Activated CD4-positive, alpha-beta T cell treated with anti-CD3 and anti-CD28 coated beads for 4 hours (primary cell): Measurements from ENCODE around the gene THAP4.
"Not testable (repeated sequence)": the region's sequence is repeated elsewhere in the genome, so short reads cannot be mapped to it uniquely, and the experiment has no call there.

Experiments used
- DNase-seq, 2 donors: peaks; one replicate each; pipeline ENCODE4 v3.0.0-alpha.2; 2020

THAP4 gene

DNA sequence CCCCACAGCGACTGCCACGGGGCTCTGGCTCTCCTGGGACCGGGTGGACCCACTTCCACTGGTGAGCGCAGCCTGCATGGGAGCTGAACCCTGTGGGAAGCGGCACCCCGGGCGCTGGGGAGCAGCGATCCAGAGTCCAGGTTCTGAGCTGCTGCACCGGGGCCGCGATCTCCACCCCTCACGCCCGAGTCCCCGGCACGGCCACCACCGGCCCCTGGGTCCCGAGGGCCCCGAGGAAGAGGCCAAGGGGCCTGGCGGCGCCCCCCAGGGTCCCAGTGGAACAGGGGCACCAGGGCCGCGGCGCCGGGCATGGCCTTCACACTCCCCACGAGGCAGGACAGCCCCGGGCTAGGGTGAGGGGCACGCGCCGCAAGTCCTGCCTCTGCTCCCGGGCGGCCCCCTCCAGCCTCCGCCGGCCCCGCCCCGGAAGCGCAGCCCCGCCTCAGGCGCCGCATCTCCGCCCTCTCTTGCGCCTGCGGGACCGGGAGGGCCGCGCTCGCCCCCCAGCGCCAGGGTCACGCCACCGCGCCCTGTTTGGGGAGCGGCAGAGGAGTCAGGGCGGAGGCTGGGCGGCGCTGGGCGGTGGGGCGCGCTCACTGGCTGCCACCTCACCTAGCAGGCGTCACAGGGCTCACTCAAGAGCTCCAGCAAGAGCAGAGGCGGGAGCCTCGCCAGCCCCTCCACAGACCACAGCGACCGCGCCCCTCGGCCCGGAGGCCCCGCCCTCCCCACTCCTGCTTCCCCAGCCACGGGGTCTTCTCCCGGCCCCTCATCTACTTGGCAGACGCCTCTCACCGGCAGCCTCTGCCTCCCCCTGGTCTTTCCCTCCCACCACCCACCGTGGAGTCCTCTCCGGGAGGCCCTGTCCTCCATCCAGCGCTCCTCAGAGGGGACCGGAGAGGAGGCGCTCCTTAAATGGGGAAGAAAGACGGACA lies 26.8 kb downstream of the THAP4 start:
- peak; percentile 87 to 88 for DNase-seq

GRCh38 chr2:241608881-241609280 lies 28.1 kb downstream of the THAP4 start:
- no peak for DNase-seq

DNA sequence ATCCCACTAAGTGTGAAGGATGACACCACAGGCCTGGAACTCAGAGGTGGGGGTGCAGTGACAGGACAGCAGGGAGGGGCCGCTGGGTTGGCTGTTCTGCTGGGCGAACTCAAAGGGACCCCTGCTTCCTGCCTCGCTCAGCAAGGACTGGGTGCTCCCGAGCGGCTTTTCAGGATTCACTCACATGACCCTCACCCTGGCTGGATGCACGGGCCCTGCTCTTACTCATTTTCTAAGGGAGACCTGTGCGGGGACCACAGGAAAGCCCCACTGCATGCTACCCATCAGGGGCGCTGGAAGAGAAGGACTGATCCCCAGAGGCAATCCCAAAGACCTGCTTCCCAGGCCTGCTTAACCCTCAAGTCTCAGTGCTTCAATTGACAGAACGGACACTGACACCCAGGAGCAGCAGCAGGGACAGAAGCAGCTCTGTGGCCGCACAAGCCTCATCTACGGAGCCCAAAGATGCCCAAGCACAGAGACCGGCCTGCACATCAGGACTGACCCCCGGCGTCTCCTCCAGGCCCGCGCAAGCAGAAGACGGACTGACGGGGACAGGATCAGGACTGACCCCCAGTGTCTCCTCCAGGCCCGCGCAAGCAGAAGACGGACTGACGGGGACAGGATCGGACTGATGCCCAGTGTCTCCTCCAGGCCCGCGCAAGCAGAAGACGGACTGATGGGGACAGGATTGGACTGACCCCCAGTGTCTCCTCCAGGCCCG lies 29.6 kb downstream of the THAP4 start:
- no peak for DNase-seq

- no peak for DNase-seq
Observed at GRCh38 chr2:241606186-241606585, 30.8 kb downstream of the THAP4 start.

DNA sequence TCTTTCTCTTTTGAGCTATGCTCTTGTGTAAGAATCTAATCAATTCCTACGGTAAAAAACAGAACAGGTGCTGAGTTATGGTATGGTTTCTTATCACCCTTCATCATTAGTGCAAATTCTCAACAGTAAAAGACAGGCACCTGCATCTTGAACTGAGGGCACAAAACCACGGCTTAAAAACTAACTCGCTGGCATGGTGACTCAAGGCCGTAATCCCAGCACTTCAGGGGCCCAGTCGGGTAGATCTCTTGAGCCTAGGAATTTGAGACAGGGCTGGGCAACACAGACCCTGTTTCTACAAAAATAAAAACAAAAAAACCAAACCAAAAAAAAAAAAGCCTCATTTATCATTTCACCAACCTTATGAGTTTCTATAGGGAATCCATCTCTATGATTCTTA lies 33.3 kb downstream of the THAP4 start:
- DNase-seq = no peak

DNA sequence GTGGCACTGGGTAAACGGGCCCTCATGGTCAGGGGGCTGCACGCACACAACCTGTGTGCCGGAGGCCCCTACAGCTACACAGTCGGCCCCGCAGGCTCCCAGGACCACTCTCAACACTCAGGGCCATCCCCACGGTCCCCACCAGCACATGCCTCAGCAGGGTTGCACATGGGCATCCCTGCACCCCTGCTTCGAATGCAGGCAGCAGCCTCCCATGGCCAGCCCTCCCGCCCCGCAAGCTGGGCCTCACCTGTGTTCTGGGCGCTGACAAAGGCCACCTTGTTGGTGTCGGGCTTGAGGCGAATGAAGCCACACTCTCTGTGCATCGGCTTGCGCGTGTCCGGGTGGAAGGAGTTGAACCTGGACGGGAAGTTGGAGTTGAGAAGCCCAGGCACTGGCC lies 34.2 kb downstream of the THAP4 start:
- DNase-seq = no peak

DNA sequence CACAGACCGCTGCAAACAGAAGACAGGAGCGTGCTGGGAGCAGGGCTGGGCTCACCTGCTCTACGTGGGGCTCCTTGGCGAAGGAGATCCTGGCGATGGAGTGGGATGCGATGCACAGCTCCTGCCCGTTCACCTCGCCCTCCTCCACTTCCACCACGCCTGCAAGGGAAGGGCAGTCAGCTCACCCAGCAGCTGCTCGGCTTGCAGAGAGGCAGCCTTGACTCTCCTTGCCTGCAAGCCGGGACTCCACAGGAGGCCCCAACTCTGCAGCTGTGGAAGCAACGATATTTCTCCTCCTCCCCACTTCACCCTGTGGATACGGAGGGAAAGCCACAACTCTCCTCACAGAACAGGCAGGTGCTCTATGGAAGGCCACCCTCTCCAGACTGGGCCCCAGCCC lies 35.1 kb downstream of the THAP4 start:
- no peak for DNase-seq

- no peak for DNase-seq
Observed at GRCh38 chr2:241599615-241600014, 37.3 kb downstream of the THAP4 start.

DNA sequence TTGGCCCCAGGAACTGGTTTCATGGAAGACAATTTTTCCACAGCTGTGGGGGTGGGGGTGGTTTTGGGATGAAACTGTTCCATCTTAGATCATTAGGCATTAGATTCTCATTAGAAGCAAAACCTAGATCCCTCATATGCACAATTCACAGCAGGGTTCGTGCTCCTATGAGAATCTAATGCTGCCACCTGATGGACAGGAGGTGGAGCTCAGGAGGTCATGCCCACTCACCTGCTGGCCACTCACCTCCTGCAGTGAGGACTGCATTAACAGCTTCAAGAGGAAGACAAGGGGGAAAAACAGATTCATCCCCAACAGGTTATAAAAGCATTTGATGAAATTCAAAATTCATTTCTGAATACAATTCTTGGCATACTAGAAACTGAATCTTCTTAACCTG lies 38.5 kb downstream of the THAP4 start:
- no peak for DNase-seq

- no peak for DNase-seq
Observed at GRCh38 chr2:241598061-241598460, 38.9 kb downstream of the THAP4 start.

GRCh38 chr2:241597561-241597960 lies 39.4 kb downstream of the THAP4 start:
- DNase-seq = no peak

DNA sequence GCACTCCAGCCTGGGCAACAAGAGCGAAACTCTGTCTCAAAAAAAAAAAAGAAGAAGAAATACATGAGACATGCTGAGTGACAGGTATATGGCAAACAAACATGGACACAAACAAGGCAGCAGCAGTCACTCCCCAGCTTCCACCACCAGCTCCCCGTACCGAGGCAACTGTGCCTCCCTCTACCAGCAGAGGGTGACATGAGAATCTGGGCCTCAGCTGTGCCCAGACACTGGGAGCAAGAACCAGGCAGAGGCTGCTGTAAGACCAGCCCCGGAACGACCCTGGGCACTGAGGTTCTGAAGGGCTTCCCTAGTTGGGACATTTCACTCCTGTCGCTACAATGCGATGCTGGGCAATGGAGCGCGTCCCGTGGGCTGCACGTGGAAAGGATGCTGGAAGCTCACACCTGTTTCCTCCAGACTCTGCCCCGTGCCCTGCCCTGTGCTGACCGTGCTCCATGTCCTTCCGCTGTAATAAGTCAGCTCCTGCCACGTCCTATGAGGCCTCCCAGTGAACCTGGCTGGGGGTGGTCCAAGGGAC lies 41.3 kb downstream of the THAP4 start:
- DNase-seq = no peak

DNA sequence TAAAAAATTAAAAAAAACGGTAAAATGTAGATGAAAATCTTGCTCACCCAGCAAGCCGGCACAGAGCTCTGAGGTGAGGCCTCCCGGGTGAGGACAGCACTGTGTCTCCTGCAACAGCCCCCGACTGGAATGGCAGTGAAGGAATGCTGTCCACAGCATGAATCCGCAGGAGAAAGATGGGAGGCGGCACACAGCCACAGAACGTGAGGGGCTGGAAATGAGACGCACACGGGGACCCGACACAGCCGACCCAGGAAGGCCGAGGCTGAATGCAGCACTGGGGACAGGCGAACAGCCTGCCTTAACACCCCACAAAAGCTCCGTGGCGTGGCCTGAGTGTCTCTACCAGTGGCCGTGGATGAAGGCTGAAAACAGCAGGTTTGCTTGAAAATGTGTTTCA lies 43.7 kb downstream of the THAP4 start:
- no peak for DNase-seq

GRCh38 chr2:241592126-241592845 lies 44.7 kb downstream of the THAP4 start:
- DNase-seq = no peak

DNA sequence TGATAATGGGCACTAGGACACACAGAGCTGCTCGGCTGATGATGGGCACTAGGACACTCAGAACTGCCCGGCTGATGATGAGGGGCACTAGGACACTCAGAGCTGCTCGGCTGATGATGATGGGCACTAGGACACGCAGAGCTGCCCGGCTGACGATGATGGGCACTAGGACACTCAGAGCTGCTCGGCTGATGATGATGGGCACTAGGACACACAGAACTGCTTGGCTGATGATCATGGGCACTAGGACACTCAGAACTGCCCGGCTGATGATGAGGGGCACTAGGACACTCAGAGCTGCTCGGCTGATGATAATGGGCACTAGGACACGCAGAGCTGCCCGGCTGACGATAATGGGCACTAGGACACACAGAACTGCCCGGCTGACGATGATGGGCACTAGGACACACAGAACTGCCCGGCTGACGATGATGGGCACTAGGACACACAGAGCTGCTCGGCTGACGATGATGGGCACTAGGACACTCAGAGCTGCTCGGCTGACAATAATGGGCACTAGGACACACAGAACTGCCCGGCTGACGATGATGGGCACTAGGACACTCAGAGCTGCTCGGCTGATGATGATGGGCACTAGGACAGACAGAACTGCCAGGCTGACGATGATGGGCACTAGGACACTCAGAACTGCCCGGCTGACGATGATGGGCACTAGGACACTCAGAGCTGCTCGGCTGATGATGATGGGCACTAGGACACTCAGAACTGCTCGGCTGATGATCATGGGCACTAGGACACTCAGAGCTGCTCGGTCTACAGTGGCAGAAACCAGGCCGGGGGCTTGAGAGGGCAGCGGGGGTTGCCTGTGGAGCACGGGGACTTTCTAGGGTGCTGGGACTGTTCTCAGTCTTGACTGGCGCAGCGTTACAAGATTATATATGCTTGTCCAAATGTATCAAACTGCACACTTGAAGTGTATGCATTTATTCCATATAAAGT lies 46.2 kb downstream of the THAP4 start:
- DNase-seq = not testable (repeated sequence)

- not testable (repeated sequence) for DNase-seq
Observed at GRCh38 chr2:241589863-241590262, 47.1 kb downstream of the THAP4 start.

DNA sequence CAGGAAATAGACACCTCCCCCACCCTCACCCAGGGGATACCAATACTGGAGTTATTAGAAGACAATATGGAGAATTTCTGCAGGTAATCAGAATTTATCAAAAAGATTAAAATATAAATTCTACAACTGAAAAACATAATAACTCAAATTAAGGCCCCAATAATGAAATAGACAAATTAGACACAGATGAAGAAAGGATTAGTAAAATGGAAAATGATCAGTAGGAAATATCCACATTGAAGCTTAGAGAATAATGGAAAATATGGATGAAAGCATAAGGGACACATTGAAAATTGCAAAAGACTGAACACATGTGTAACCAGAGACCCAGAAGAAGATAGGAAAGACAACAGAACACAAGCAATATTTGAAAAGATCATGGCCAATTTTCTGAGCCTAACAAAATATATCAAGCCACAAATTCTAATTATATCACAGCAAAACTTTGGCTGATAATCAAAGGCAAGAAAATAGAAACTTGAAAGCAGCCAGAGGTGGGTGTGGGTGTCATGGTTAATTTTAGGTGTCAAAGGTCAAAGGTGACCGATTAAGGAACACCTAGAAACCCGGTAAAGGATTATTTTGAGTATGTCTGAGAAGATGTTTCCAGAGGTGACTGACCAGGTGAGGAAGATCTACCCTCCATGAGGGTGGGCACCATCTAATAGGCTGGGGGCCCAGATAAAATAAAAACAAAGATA lies 50.2 kb downstream of the THAP4 start:
- DNase-seq = no peak

GRCh38 chr2:241584436-241584835 lies 52.5 kb downstream of the THAP4 start:
- DNase-seq = no peak

GRCh38 chr2:241582806-241583205 lies 54.2 kb downstream of the THAP4 start:
- no peak for DNase-seq

DNA sequence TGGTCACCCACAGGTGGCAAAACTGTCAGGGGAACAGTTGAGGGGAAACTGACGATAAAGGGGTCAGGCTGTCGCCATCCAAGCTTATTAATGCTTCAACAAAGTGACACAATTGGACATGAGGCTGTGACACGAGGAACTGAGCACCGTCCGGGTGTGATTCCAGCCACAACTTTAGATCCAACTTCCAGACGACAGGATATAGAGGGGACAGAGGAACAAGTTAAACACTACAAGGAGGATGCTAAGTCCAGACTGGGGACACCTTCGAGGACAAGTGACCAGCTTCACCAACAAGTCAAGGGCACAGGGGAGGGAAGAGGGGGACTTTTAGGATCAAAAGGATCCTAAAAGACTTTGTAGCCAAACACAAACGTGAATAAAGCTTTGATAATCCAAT lies 54.6 kb downstream of the THAP4 start:
- DNase-seq = no peak

GRCh38 chr2:241579281-241579680 lies 57.7 kb downstream of the THAP4 start:
- DNase-seq = no peak
